GM21390 (cell line): Measurements from ENCODE around the gene TLR9.
A peak's percentile ranks its signal among the peaks of the same experiment; 100 is the strongest.
"Not testable (repeated sequence)": the region's sequence is repeated elsewhere in the genome, so short reads cannot be mapped to it uniquely, and the experiment has no call there.

Experiments used
- ATAC-seq: cut with Tn5 transposase; IDR thresholded peaks from one replicate; pipeline ENCODE4 v1.9.1; 2021; ENCODE audit not compliant: unreplicated experiment

Gene TLR9

GRCh38 chr3:52225452-52226228 is at the start of gene TLR9:
Gene TLR9, minus strand, starts transcription at chr3:52225645. Its CDS starts 116 bp downstream, at chr3:52225529.
- peak; percentile 79 for ATAC-seq

GRCh38 chr3:52274781-52275180 is 49.3 kb upstream of the TLR9 start:
- ATAC-seq: not testable (repeated sequence)

GRCh38 chr3:52272831-52273230 is 47.4 kb upstream of the TLR9 start:
- no peak for ATAC-seq

GRCh38 chr3:52272172-52272571 is 46.7 kb upstream of the TLR9 start:
- ATAC-seq: not testable (repeated sequence)

- ATAC-seq: no peak
Measured at GRCh38 chr3:52270252-52270754, 44.9 kb upstream of the TLR9 start.

- no peak for ATAC-seq
Measured at GRCh38 chr3:52269776-52270175, 44.3 kb upstream of the TLR9 start.

- ATAC-seq: no peak
Measured at GRCh38 chr3:52268036-52268435, 42.6 kb upstream of the TLR9 start.

GRCh38 chr3:52265387-52265786 is 39.9 kb upstream of the TLR9 start:
- no peak for ATAC-seq

- no peak for ATAC-seq
Measured at GRCh38 chr3:52262447-52262846, 37.0 kb upstream of the TLR9 start.

GRCh38 chr3:52259448-52259847 is 34.0 kb upstream of the TLR9 start:
- no peak for ATAC-seq

GRCh38 chr3:52259035-52259434 is 33.6 kb upstream of the TLR9 start:
- ATAC-seq: no peak

- ATAC-seq: no peak
Measured at GRCh38 chr3:52257911-52258310, 32.5 kb upstream of the TLR9 start.

GRCh38 chr3:52256622-52257021 is 31.2 kb upstream of the TLR9 start:
- no peak for ATAC-seq

GRCh38 chr3:52256159-52256558 is 30.7 kb upstream of the TLR9 start:
- ATAC-seq: no peak

GRCh38 chr3:52254608-52255007 is 29.2 kb upstream of the TLR9 start:
- ATAC-seq: no peak

GRCh38 chr3:52253314-52254304 is 28.2 kb upstream of the TLR9 start:
- ATAC-seq: peak; percentile 95

- ATAC-seq: no peak
Measured at GRCh38 chr3:52250122-52250521, 24.7 kb upstream of the TLR9 start.

GRCh38 chr3:52249683-52250082 is 24.2 kb upstream of the TLR9 start:
- ATAC-seq: no peak

GRCh38 chr3:52248816-52249547 is 23.5 kb upstream of the TLR9 start:
- no peak for ATAC-seq

- ATAC-seq: no peak
Measured at GRCh38 chr3:52248165-52248541, 22.7 kb upstream of the TLR9 start.
